ENCODE measurements around the gene VPS26A. TPM values are rescaled to one million over a fixed set of nuclear protein-coding genes. Genes with fewer than 3 reads are reported as not detected.

The VPS26A gene
- total RNA-seq, 2 donors from 2014 or later, result 41.2 to 46.5 TPM

GRCh38 chr10:69218831-69219230, 94.9 kb downstream of the VPS26A start:
- no peak overlapping the region for H3K4me3 ChIP-seq (ENCODE audit: low read length)
- no peak for DNase-seq
- no peak overlapping the region for H3K4me3 Mint-ChIP-seq
- H3K27ac ChIP-seq (ENCODE audit: low read depth, low read length), result no peak overlapping the region
- H3K4me1 Mint-ChIP-seq, result peaks cover 5% of the 10 kb centered on the region
- H3K27me3 ChIP-seq (ENCODE audit: control insufficient read depth, insufficient read depth, low read length, poor library complexity, severe bottlenecking), result no peaks in the 10 kb centered on the region
- 93 to 95% methylated on average over 4 to 6 of the region's 6 CpGs for WGBS, 2 experiments (ENCODE audit: insufficient coverage in 1 of 2, insufficient read length in 1 of 2)
- H3K36me3 Mint-ChIP-seq (ENCODE audit: low read depth), result no peaks in the 10 kb centered on the region
- no peaks in the 10 kb centered on the region for H3K9me3 ChIP-seq (ENCODE audit: control insufficient read depth, low read length)
- no peaks in the 10 kb centered on the region for H3K27me3 Mint-ChIP-seq (ENCODE audit: insufficient read depth)
- H3K27ac Mint-ChIP-seq, result no peak overlapping the region
- H3K36me3 ChIP-seq (ENCODE audit: control insufficient read depth, insufficient read depth, low read length), result no peaks in the 10 kb centered on the region
- no peaks in the 10 kb centered on the region for H3K4me1 ChIP-seq (ENCODE audit: control insufficient read depth, insufficient read depth, low read length)
- H3K9me3 Mint-ChIP-seq, result no peaks in the 10 kb centered on the region
- no peak overlapping the region for H3K9ac ChIP-seq (ENCODE audit: extremely low read depth, low read length, poor library complexity, severe bottlenecking)
- TF ChIP-seq, protein P1, sequence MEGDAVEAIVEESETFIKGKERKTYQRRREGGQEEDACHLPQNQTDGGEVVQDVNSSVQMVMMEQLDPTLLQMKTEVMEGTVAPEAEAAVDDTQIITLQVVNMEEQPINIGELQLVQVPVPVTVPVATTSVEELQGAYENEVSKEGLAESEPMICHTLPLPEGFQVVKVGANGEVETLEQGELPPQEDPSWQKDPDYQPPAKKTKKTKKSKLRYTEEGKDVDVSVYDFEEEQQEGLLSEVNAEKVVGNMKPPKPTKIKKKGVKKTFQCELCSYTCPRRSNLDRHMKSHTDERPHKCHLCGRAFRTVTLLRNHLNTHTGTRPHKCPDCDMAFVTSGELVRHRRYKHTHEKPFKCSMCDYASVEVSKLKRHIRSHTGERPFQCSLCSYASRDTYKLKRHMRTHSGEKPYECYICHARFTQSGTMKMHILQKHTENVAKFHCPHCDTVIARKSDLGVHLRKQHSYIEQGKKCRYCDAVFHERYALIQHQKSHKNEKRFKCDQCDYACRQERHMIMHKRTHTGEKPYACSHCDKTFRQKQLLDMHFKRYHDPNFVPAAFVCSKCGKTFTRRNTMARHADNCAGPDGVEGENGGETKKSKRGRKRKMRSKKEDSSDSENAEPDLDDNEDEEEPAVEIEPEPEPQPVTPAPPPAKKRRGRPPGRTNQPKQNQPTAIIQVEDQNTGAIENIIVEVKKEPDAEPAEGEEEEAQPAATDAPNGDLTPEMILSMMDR (conservative IDR thresholded peaks at IDR 0.05), result no peak

- no peaks in the 10 kb centered on the region for H3K36me3 ChIP-seq (ENCODE audit: control insufficient read depth, insufficient read depth, low read length)
- no peak within 1 kb of the TSS for H3K27ac ChIP-seq (ENCODE audit: low read depth, low read length)
- H3K4me1 ChIP-seq (ENCODE audit: control insufficient read depth, insufficient read depth, low read length), result no peaks in the 10 kb centered on the region
- H3K36me3 Mint-ChIP-seq (ENCODE audit: low read depth), result no peaks in the 10 kb centered on the region
- H3K9me3 ChIP-seq (ENCODE audit: control insufficient read depth, low read length), result no peaks in the 10 kb centered on the region
- TF ChIP-seq, protein P1 (conservative IDR thresholded peaks at IDR 0.05), result no peak
- 89 to 91% methylated on average over 7 to 8 of the region's 8 CpGs for WGBS, 2 experiments (ENCODE audit: insufficient coverage in 1 of 2, insufficient read length in 1 of 2)
- H3K9me3 Mint-ChIP-seq, result no peaks in the 10 kb centered on the region
- H3K27me3 Mint-ChIP-seq (ENCODE audit: insufficient read depth), result no peaks in the 10 kb centered on the region
- no peaks in the 10 kb centered on the region for H3K27me3 ChIP-seq (ENCODE audit: control insufficient read depth, insufficient read depth, low read length, poor library complexity, severe bottlenecking)
- H3K4me1 Mint-ChIP-seq, result peaks cover 5% of the 10 kb centered on the region
- H3K4me3 ChIP-seq (ENCODE audit: low read length), result no peak within 1 kb of the TSS
- DNase-seq, result no peak
- H3K9ac ChIP-seq (ENCODE audit: extremely low read depth, low read length, poor library complexity, severe bottlenecking), result no peak within 1 kb of the TSS
- no peak within 1 kb of the TSS for H3K27ac Mint-ChIP-seq
- no peak within 1 kb of the TSS for H3K4me3 Mint-ChIP-seq
These were observed 96.1 kb downstream of the VPS26A start, which contains the start of gene HKDC1 for GRCh38 chr10:69220041-69220451. Gene HKDC1 (plus strand): TSS chr10:69220332. CDS start chr10:69220436, 104 bp downstream.

- Histone ChIP-seq H3K36me3 (ENCODE audit: control insufficient read depth, insufficient read depth, low read length) (no peaks in the 10 kb centered on the region), H3K27ac (ENCODE audit: low read depth, low read length) (no peak overlapping the region), H3K4me1 (ENCODE audit: control insufficient read depth, insufficient read depth, low read length) (no peaks in the 10 kb centered on the region), H3K9me3 (ENCODE audit: control insufficient read depth, low read length) (no peaks in the 10 kb centered on the region), H3K27me3 (ENCODE audit: control insufficient read depth, insufficient read depth, low read length, poor library complexity, severe bottlenecking) (no peaks in the 10 kb centered on the region), H3K9ac (ENCODE audit: extremely low read depth, low read length, poor library complexity, severe bottlenecking) (no peak overlapping the region), H3K4me3 (ENCODE audit: low read length) (no peak overlapping the region)
- TF ChIP-seq, protein P1 (conservative IDR thresholded peaks at IDR 0.05), result no peak
- Mint-ChIP-seq H3K9me3 (no peaks in the 10 kb centered on the region), H3K27me3 (ENCODE audit: insufficient read depth) (no peaks in the 10 kb centered on the region), H3K36me3 (ENCODE audit: low read depth) (no peaks in the 10 kb centered on the region), H3K4me3 (no peak overlapping the region), H3K27ac (no peak overlapping the region), H3K4me1 (peaks cover 5% of the 10 kb centered on the region)
- no peak for DNase-seq
- 92 to 97% methylated on average over 7 to 9 of the region's 9 CpGs for WGBS, 2 experiments (ENCODE audit: insufficient coverage in 1 of 2, insufficient read length in 1 of 2)
These were observed 96.5 kb downstream of the VPS26A start for GRCh38 chr10:69220507-69220906.

Other genes starting within 250 kb of the VPS26A start
- gene DDX50, start 222.9 kb upstream of the VPS26A start, total RNA-seq, result 10 to 100 TPM; 38.0 to 46.5 TPM
- 10 to 100 TPM; 64.7 to 78.7 TPM for gene DDX21, start 168.0 kb upstream of the VPS26A start, total RNA-seq
- gene KIFBP, start 135.4 kb upstream of the VPS26A start, total RNA-seq, result 10 to 100 TPM; 36.4 to 36.8 TPM
- gene SRGN, start 36.1 kb upstream of the VPS26A start, total RNA-seq, result not detected
- gene SUPV3L1, start 56.1 kb downstream of the VPS26A start, total RNA-seq, result 10 to 100 TPM; 36.3 to 38.6 TPM
- gene HKDC1, start 96.2 kb downstream of the VPS26A start, total RNA-seq, result under 1 TPM in 1 of 2 donors, not detected in 1; 0.22 TPM
- 10 to 100 TPM; 38.0 to 78.8 TPM for gene HK1, start 154.3 kb downstream of the VPS26A start, total RNA-seq